C4-2B (cell line): ENCODE results near the gene SRM.

ENCODE experiments used
- ZFX ChIP-seq: fragments of 450-650 bp; IDR thresholded peaks from 2 replicates; pipeline ENCODE4 v1.6.1; 2017
- TF ChIP-seq, protein P1 (sequence below): fragments of 450-650 bp; conservative IDR thresholded peaks from 2 replicates; pipeline ENCODE4 v1.5.1; 2017; ENCODE audit warnings: mild to moderate bottlenecking

DNA sequence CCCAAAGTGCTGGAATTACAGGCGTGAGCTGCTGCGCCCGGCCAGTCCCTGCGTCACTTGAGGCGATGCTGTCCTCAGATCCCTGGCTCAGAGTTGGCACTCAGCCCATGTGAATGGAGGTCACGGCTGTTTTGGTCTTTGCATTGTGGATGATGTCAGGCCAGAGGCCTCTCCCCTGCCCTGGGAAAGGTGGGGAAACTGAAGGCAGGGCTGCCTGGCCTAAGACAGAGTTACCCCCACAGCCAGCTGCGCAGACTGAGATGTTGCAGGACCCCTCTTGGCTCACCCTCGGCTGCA, 13.6 kb downstream of the SRM start:
- TF ChIP-seq, protein P1, sequence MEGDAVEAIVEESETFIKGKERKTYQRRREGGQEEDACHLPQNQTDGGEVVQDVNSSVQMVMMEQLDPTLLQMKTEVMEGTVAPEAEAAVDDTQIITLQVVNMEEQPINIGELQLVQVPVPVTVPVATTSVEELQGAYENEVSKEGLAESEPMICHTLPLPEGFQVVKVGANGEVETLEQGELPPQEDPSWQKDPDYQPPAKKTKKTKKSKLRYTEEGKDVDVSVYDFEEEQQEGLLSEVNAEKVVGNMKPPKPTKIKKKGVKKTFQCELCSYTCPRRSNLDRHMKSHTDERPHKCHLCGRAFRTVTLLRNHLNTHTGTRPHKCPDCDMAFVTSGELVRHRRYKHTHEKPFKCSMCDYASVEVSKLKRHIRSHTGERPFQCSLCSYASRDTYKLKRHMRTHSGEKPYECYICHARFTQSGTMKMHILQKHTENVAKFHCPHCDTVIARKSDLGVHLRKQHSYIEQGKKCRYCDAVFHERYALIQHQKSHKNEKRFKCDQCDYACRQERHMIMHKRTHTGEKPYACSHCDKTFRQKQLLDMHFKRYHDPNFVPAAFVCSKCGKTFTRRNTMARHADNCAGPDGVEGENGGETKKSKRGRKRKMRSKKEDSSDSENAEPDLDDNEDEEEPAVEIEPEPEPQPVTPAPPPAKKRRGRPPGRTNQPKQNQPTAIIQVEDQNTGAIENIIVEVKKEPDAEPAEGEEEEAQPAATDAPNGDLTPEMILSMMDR, result no peak
- no peak for TF ChIP-seq ZFX
